Mononuclear cell (primary cell): ENCODE data around the gene KNL1. TPM values are rescaled to one million over a fixed set of nuclear protein-coding genes. Genes with fewer than 3 reads are reported as not detected.
A peak's percentile ranks its signal among the peaks of the same experiment; 100 is the strongest.

Experiments
- H3K27me3 ChIP-seq: 2 replicates; pipeline ENCODE4 v1.6.0; 2011; ENCODE audit warnings: low read length, control low read depth; ENCODE audit not compliant: insufficient read depth
- H3K4me1 ChIP-seq: 2 replicates; pipeline ENCODE4 v1.5.1; 2011; ENCODE audit warnings: mild to moderate bottlenecking, low read length, control low read depth; ENCODE audit not compliant: insufficient read depth
- H3K4me3 ChIP-seq: 2 replicates; pipeline ENCODE4 v1.5.1; 2011; ENCODE audit warnings: mild to moderate bottlenecking, low read length, moderate library complexity
- H3K9me3 ChIP-seq: 2 replicates; pipeline ENCODE4 v1.5.1; 2011; ENCODE audit warnings: low read depth, mild to moderate bottlenecking, control low read depth, low read length
- total RNA-seq: library from RNA; depleted of rRNA; stranded (reverse); fragments of >200 nt; gene quantifications from one replicate; pipeline ENCODE4 v1.2.3, GENCODE V29; 2012

The KNL1 gene, protein sequence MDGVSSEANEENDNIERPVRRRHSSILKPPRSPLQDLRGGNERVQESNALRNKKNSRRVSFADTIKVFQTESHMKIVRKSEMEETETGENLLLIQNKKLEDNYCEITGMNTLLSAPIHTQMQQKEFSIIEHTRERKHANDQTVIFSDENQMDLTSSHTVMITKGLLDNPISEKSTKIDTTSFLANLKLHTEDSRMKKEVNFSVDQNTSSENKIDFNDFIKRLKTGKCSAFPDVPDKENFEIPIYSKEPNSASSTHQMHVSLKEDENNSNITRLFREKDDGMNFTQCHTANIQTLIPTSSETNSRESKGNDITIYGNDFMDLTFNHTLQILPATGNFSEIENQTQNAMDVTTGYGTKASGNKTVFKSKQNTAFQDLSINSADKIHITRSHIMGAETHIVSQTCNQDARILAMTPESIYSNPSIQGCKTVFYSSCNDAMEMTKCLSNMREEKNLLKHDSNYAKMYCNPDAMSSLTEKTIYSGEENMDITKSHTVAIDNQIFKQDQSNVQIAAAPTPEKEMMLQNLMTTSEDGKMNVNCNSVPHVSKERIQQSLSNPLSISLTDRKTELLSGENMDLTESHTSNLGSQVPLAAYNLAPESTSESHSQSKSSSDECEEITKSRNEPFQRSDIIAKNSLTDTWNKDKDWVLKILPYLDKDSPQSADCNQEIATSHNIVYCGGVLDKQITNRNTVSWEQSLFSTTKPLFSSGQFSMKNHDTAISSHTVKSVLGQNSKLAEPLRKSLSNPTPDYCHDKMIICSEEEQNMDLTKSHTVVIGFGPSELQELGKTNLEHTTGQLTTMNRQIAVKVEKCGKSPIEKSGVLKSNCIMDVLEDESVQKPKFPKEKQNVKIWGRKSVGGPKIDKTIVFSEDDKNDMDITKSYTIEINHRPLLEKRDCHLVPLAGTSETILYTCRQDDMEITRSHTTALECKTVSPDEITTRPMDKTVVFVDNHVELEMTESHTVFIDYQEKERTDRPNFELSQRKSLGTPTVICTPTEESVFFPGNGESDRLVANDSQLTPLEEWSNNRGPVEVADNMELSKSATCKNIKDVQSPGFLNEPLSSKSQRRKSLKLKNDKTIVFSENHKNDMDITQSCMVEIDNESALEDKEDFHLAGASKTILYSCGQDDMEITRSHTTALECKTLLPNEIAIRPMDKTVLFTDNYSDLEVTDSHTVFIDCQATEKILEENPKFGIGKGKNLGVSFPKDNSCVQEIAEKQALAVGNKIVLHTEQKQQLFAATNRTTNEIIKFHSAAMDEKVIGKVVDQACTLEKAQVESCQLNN (N-terminal part only)
- total RNA-seq = 3.3 TPM

DNA sequence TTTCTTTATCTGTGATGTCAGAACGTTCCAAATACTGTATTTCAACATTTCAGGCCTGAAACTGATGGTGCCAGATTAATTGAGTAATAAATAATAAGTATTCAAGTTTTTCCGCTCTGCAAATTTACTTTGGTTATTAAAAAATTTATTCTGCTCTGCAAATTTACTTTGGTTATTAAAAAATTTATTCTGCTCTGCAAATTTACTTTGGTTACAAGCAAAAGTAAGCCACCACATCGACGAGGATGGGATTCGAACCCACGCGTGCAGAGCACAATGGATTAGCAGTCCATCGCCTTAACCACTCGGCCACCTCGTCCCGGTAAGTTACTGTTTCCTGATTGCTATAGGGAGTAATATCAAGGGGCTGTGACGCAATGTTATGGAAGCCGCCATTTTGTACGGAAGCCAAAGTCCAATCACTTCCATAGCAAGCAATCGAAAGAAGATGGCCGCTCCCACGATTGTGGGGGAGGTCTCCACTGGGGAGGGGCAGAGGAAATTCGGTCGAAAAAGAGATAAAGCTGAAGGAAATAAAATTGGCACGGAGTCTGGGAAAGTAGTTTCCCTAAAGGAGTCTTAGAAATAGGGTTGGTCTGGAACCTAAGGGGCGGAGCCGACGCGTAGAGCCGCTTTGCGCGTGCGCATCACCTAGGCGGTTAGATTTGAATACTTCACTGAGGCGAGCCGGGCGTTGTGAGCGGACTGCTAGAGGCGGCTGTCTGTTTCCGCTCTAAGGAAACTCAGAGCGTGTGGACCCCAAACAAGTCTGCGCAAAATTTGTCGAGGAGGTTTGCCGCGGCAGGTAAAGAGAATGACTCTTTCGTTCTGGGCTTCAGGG is at the start of gene KNL1:
KNL1 (plus strand) TSS at position 662 of the 841 bp plus-strand sequence. CDS start 8,683 bp downstream, outside the sequence.
- Histone ChIP-seq H3K27me3 (no peaks in the 10 kb centered on the region), H3K4me1 (peaks cover 18% of the 10 kb centered on the region), H3K4me3 (peak within 1 kb of the TSS; percentile 81), H3K9me3 (no peaks in the 10 kb centered on the region)

DNA sequence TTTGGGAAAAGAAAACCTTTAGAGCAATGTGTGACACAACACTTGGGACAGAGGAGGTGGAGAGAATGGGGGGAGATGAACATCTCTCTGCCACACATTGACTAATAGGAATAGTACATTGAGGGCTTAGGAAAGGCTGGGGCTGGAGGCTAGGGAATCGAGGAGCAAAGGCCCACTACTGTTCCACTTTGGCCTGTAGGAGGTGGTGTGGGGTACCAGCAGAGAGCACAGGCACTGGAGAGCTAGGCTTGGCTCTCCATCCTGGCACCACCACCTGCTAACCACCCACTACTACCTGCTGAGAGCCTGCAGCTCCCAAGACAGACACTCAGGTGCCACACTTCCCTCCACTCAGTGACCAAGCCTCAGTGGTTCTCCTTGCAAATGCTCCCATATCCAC is 48.6 kb upstream of the KNL1 start:
- Histone ChIP-seq H3K4me1 (peaks cover 50% of the 10 kb centered on the region), H3K27me3 (no peaks in the 10 kb centered on the region), H3K4me3 (no peak overlapping the region), H3K9me3 (no peaks in the 10 kb centered on the region)

DNA sequence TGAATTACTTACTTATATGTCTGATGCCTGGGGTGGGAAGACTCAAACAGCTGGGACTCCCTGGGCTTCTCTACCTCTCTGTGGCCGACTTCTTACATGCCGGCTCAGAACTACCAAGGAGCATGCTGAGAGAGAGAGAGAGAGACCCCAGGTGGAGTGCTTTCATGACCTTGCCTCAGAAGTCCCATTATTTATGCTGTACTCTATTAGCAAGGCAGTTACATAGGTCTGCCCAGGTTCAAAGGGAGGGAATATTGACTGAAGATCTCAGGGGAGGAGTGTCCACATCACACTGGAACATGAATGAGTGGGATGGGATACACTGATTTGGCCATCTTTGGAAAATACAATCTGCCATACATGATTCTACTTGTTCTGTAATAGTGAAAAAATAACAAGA is 45.4 kb upstream of the KNL1 start:
- Histone ChIP-seq H3K9me3 (no peaks in the 10 kb centered on the region), H3K27me3 (no peaks in the 10 kb centered on the region), H3K4me3 (no peak overlapping the region), H3K4me1 (peaks cover 67% of the 10 kb centered on the region)

DNA sequence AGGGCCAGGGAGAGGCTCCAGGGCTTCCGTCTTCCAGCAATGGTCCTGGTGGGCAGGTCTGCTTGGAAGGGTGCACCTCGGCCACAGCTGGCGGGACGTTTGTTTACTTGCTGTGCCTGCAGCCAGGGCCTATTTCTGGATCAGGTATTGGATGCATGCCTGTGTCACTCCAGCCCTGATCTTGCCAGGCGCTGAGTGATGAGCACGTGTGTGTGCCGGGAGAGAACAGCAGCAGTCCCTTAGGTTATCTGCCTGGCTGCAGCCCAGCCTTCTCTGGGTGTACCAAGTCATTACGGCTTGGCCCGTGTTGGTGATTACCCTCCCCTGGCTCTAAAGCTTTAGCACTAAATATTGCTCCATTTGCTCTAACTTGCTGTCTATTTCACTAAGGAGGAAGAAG is 44.2 kb upstream of the KNL1 start:
- Histone ChIP-seq H3K4me1 (peaks cover 60% of the 10 kb centered on the region), H3K4me3 (no peak overlapping the region), H3K27me3 (no peaks in the 10 kb centered on the region), H3K9me3 (no peaks in the 10 kb centered on the region)

DNA sequence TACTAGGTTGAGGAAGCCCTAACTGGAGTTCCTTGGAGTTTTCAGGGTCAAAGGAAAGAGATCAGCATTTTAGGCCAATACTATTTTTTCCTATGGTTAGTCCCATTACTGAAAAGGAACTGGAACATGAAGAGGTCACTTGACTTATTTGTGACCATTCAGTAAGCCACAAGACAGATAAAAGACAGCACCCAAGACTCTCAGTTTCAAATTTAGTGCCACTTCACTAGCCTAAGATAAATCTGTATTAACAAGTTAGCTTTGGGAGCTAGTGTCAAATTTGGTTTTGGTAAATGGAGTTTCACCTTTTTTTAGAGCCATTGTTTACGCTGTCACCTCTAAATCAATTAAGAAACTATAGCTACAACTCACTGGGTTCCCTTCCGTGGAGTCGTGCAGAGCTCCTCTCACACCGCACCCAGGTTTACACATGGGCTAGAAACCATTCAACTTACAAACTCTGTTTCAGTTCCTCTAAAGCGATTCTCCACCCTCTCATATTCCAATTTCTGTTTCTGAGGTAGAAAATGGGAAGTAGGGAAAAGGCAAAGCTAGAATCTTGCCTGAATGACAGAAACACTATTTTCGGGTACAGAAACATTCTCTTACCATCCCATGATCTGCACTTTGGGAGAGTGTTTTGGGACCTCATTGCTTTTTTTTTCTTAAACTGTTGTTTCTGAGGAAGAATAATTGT is 43.6 kb upstream of the KNL1 start:
- Histone ChIP-seq H3K9me3 (no peaks in the 10 kb centered on the region), H3K27me3 (no peaks in the 10 kb centered on the region), H3K4me1 (peaks cover 57% of the 10 kb centered on the region), H3K4me3 (no peak overlapping the region)

DNA sequence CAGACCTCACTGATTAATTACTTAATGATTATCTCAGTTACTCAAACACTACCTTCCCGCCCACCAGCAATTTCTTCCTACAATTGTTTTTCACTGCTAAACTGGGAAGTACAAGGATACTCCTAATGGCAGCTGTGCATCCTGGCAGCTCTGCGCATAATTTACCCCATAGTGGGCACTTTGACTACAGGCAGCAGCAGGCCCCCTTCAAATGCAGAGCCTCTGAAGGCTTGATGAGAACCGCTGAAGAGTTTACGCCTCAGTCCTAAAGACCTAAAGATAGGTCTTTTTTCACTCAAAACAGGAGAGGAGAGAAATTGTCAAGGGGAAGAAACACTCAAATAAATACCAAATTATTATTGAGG is 39.9 kb upstream of the KNL1 start:
- Histone ChIP-seq H3K4me3 (no peak overlapping the region), H3K27me3 (no peaks in the 10 kb centered on the region), H3K4me1 (peaks cover 53% of the 10 kb centered on the region), H3K9me3 (no peaks in the 10 kb centered on the region)

DNA sequence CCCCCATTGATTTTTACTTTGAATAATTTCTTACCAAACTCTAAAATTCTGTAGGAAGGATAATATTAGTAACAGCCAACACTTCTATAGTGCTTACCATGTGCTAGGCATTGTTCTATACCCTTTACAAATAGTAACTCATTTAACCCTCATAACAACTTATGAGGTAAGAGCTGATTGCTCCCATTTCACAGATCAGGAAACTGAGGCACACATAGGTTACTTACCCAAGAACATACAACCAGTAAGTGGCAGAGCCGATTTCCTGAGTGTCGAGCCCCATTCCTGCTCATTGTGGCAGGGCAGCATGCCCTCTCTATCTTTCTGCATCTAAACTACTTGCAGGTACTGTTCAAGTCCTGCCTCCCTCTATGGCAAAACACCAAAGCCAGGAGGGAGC is 38.2 kb upstream of the KNL1 start:
- H3K9me3 ChIP-seq = no peaks in the 10 kb centered on the region
- no peak overlapping the region for H3K4me3 ChIP-seq
- H3K4me1 ChIP-seq = peaks cover 41% of the 10 kb centered on the region
- no peaks in the 10 kb centered on the region for H3K27me3 ChIP-seq

DNA sequence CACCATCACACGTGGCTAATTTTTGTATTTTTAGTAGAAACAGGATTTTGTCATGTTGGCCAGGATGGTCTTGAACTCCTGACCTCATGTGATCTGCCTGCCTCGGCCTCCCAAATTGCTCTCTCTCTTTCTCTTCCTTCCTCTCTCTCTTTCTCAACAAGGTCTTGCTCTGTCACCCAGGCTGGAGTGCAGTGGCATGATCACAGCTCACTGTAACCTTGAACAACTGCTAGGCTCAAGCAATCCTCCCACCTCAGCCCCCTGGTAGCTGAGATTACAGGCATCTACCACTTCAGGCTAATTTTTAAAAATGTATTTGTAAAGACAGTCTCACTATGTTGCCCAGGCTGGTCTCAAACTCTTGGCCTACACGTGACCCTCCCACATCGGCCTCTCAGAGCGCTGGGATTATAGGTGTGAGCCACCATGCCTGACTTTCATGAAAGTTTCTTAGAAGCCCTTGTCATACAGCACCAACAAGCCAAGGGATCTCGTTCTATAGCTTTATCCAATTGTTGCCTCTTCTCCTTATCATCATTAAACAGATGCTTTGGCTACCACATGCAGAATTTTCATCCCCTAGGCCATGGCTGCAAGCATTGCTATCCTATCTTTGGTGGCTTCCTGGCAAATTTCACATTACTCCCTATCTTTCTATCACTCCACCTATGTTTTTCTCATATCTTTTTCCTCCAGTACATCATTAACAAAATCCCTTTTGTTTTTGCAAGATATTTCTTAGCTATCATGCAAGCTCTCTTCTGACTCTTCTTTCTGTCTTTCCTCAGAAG is 34.9 kb upstream of the KNL1 start:
- Histone ChIP-seq H3K4me3 (no peak overlapping the region), H3K9me3 (no peaks in the 10 kb centered on the region), H3K27me3 (no peaks in the 10 kb centered on the region), H3K4me1 (peaks cover 38% of the 10 kb centered on the region)

DNA sequence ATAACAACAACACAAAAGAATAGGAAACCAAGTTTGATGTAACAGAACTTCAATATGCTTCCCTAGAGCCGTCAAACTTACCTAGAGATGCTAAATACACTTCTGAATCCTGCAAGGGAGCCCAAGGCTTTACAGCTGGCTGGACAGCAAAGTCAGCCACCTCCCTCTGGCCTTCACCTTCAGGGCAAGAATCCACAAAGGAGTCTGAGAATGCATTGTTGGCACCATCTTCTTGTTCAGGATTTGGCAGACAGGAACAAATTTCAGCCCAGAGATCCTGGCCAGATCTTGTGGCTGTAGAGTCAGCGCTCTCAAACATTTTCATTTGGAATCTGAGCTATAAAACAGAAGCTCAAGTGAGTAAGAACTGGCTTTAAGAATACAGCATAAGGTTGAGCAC is 31.4 kb upstream of the KNL1 start:
- Histone ChIP-seq H3K27me3 (no peaks in the 10 kb centered on the region), H3K9me3 (no peaks in the 10 kb centered on the region), H3K4me3 (no peak overlapping the region), H3K4me1 (peaks cover 35% of the 10 kb centered on the region)

DNA sequence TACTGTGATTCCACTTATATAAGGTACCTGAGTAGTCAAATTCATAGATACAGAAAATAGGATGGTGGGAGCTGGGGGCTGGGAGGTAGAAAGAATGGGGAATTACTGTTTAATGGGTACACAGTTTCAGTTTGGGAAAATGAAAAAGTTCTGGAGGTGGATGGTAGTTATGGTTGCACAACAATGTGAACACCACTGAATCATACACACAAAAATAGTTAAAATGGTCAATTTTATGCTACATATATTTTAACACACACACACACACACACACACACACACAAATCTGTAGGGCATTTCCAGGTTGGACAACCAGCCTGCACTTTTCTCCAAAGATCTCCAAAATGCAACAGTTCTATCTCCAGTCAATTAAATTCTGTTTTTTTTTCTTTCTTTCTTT is 30.6 kb upstream of the KNL1 start:
- H3K4me1 ChIP-seq = peaks cover 36% of the 10 kb centered on the region
- no peaks in the 10 kb centered on the region for H3K9me3 ChIP-seq
- H3K27me3 ChIP-seq = no peaks in the 10 kb centered on the region
- H3K4me3 ChIP-seq = no peak overlapping the region

DNA sequence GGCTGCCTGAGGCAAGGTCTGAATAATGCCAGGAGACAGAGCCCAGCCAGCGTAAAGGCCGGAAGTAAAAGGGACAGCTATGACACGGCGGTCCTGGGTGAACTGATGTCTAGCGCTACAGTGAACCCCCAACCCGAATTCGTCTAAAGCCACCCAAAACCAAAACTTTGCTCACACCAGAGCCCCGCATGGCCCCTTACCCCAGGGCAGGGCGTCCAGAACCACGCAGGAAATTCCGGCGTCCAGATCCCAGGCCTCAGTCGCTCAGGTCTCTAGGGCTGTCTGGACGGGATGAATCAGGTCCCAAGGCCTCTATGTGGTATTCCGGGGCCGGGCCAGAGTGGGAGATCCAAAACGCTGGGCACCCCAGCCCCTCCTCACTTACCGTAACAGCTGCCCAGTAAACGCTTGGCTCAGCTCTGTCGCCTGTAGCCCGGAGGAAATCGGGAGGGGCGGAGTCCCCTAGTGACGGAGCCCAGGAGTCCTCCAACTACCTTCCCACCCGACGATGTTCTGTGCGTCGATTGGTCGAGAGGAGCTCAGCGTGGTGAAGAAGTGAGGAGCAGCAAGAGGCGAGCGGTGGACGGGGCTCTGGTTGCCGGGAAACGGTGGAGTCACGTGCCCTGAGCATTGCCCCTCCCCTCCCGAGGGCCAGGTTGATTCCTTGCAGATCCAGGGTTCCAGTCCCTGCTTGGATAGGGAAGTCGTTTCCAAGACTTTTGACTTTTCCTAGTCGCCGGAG is 29.3 kb upstream of the KNL1 start, which contains the start of gene CCDC32:
CCDC32 (minus strand) TSS at position 452 of the 742 bp plus-strand sequence. CDS start 2,027 bp downstream, outside the sequence.
- no peaks in the 10 kb centered on the region for H3K27me3 ChIP-seq
- H3K9me3 ChIP-seq = no peaks in the 10 kb centered on the region
- H3K4me3 ChIP-seq = peak within 1 kb of the TSS; percentile 71
- H3K4me1 ChIP-seq = peaks cover 36% of the 10 kb centered on the region

DNA sequence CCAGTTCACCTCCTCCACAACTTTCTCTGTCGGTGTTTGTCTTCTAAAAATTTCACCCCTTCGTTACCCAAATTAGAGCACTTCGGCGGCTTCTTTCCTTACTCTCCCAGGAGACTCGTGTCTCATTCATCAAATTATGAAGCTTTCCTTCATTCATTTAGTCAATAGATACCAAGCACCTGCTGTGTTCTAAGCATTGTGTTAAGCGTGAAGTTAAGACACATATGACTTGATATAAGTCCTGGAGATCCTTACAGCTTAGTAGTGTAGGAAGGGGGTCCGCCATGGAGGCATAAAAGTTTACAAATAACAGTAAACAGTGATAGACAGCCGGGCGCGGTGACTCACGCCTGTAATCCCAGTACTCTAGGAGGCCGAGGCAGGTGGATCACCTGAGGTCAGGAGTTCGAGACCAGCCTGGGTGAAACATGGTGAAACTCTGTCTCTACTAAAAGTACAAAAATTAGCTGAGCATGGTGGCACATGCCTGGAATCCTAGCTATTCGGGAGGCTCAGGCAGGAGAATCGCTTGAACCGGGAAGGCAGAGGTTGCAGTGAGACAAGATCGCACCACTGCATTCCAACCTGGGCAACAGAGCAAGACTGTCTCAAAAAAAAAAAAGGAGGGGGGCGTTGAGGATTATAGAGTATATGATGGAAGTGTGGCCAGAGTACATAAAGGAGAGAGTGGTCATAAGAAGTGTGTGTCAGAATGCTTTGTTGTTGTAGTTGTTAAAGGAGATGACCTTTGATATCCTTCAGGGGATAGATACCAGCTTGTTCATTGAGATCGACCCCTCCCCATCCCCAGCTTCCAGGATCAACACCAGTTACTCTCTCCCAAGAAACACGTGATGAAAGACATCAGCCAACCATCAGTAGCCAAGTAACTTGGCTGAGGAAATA is 28.5 kb upstream of the KNL1 start:
- Histone ChIP-seq H3K4me3 (peak overlapping the region; percentile 71), H3K27me3 (no peaks in the 10 kb centered on the region), H3K9me3 (no peaks in the 10 kb centered on the region), H3K4me1 (peaks cover 44% of the 10 kb centered on the region)
